Activated CD4-positive, alpha-beta T cell treated with anti-CD3 and anti-CD28 coated beads, Interleukin-10, Interleukin-2, amounts not matched to agents 100 ng/mL and 50 ng/mL, durations not matched to agents 16 hours and 8 hours (primary cell): ENCODE results near the gene GATA5.

ENCODE experiments used
- DNase-seq: peaks from one replicate; pipeline ENCODE4 v3.0.0-alpha.2; 2020

GATA5 gene, protein sequence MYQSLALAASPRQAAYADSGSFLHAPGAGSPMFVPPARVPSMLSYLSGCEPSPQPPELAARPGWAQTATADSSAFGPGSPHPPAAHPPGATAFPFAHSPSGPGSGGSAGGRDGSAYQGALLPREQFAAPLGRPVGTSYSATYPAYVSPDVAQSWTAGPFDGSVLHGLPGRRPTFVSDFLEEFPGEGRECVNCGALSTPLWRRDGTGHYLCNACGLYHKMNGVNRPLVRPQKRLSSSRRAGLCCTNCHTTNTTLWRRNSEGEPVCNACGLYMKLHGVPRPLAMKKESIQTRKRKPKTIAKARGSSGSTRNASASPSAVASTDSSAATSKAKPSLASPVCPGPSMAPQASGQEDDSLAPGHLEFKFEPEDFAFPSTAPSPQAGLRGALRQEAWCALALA

GRCh38 chr20:62475772-62476055 is at the start of gene GATA5:
GATA5 (minus strand) TSS chr20:62475995; CDS start chr20:62475521, 474 bp downstream.
- DNase-seq = no peak

- DNase-seq = no peak
These were observed 49.2 kb upstream of the GATA5 start for GRCh38 chr20:62525014-62525413.

DNA sequence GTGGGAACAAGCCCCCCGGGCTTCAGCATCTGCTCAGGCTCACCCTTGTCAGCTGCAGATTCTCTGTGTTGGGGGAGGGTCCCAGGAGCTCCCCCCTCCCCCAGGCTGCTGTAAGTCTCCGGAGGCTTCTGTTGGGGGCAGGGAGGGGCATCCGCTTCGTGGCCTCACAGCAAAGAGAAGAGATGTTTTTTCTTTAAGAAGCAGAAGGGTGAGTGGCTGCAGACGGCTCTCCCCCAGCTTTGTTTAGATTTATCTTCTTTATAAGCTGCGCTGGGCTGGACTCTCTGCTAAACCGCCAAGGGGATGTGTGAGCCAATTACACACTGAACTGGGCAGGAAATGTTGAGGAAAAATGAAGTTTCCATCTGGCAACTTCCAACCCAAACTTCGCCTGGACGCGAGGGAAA is 48.7 kb upstream of the GATA5 start:
- DNase-seq = no peak

DNA sequence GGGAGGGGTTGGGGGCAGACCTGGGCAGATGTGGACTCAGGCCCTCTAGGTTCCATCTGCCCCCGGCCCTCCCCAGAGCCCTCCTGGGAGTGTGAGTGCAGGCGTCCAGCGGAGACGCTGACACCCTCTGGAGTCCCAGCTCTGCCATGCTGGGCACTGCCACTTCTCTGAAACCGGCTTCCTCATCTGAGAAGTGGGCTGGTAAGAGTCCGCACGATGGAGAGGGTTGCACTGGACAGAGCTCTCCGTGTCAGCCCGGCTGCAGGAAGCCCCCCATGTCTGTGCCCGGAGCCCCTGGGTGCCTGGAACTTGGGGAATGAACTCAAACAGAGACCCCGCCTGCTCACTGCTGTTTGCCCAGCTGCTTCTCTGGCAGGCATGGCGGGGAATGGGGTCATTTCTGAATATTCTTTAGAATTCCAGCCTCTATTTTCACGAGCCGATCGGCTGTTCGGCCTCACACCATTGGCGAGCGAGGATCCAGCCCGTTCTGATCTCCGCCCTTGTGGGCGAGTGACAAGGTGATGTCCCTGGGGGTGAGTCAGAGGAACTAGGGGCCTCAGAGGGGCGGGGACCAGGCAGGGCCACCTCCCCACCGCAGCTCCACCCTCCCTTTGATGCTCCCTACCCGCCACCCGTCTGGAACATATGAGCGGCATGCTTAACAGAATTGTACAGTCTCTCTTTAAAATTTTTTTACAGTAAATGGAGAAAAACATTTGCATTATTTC is 47.8 kb upstream of the GATA5 start:
- peak; percentile 65 for DNase-seq

- no peak for DNase-seq
These were observed 47.1 kb upstream of the GATA5 start for GRCh38 chr20:62522748-62523396.

GRCh38 chr20:62519826-62520225 is 44.0 kb upstream of the GATA5 start:
- no peak for DNase-seq

GRCh38 chr20:62518911-62519310 is 43.1 kb upstream of the GATA5 start:
- no peak for DNase-seq

- no peak for DNase-seq
These were observed 42.3 kb upstream of the GATA5 start for GRCh38 chr20:62517901-62518610.

DNA sequence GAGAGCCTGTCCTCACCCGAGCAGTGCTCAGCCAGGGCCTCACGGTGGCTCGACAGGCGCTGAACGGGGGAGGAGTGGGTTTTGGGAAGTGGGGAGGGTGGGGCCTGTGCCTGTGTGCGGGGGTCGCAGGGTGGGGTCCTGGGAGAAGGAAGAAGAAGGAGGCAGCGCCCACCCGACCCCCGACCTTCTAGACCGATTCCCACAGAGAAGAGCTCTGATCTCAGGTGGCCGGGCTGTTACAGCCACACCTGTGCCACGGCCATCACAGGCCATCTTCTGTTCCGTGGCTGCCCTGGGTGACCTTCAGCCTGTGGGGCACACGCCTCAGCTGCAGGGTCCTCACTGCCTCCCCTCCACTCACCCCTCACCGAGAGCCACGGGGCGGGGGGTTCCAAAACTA is 41.4 kb upstream of the GATA5 start:
- DNase-seq = no peak

- no peak for DNase-seq
These were observed 40.5 kb upstream of the GATA5 start for GRCh38 chr20:62516338-62516737.

GRCh38 chr20:62515826-62516225 is 40.0 kb upstream of the GATA5 start:
- no peak for DNase-seq

GRCh38 chr20:62515280-62515679 is 39.5 kb upstream of the GATA5 start:
- DNase-seq = no peak

- no peak for DNase-seq
These were observed 38.2 kb upstream of the GATA5 start for GRCh38 chr20:62513991-62514390.

GRCh38 chr20:62511915-62512610 is 36.3 kb upstream of the GATA5 start:
- no peak for DNase-seq

- DNase-seq = no peak
These were observed 35.6 kb upstream of the GATA5 start for GRCh38 chr20:62511300-62511914.

DNA sequence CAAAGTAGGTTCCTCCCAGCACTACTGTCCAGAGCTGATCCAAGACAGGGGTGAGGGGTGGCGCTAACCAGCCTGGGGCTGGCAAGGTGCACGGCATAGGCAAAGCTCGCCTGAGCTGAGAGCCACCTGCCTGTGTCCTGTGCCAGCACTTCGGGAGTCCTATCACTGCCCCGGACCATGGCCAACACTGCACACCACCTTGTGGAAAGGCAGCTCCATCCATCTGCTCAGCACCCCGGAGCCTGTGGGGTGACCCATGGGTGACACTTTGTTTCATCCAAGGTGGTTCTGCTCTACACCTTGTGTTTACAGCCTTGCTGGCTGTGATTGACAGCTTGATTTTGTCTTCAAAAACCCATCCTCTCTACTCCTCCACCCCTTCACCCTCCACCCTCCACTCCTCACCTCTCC is 32.9 kb upstream of the GATA5 start:
- DNase-seq = no peak

GRCh38 chr20:62507991-62508640 is 32.3 kb upstream of the GATA5 start:
- no peak for DNase-seq

- no peak for DNase-seq
These were observed 31.5 kb upstream of the GATA5 start for GRCh38 chr20:62507323-62507722.

DNA sequence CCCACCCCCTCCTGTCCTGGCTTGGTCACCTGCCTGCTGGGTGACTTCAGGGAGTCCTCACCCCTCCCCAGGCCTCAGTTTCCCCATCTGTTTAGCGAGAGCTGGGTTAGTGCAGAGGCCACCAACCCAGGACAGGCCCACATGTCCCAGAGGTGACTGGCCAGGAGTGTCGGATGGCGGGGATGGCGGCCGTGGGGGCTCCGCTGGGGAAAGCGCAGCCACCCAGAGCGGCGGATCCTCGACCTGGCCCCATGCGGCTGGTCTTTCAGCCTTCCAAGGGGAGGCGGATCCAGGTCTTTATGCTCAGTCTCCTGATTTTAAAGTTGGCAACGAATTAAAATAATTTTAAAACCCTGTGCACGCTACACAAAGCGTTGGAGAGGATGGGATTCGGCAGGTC is 31.0 kb upstream of the GATA5 start:
- no peak for DNase-seq

- DNase-seq = no peak
These were observed 30.3 kb upstream of the GATA5 start for GRCh38 chr20:62506087-62506486.

DNA sequence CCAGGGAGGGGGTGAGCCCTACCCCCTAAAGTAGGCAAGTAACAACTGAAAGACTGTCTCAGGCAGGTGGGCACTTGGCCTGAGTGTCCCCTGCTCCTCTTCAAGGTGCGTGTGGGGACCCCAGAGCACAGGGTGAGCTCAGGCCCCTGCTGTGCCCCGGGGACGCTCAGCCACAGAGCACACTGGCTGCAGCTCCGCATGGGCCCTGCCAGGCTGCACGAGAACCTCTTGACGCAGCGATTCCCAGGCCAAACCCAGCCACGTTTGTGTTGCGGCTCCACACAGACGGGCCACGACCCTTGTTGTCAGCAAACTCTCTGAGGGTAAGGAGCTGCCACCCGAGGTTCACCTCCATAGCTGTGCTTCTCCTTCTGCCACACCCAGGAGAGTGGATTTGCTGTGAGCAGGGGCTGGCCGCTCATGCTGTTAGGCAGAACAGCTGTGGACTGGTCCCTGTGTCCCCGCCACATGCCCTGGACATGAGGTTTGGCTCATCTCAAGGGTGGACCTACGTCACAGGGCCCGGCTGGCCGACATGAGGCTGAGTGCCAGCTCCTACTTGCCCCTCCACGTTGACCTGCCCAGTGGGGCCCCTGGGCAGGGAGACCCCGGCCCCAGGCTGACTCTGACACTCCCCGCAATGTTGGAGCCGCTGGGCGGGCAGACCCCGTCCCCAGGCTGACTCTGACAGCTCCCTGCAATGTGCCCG is 29.7 kb upstream of the GATA5 start:
- DNase-seq = no peak
